ENCODE measurements around the gene TMEM19.

Gene TMEM19

GRCh38 chr12:71752891-71753290 lies 67.0 kb downstream of the TMEM19 start:
- TF ChIP-seq CTCF (IDR thresholded peaks at IDR 0.05) = no peak
- Histone ChIP-seq H3K4me3 (ENCODE audit: low read depth in 1 of 2, low read length in 1 of 2) (no peak overlapping the region), H3K27ac (no peak overlapping the region), H3K36me3 (no peaks in the 10 kb centered on the region), H3K4me1 (ENCODE audit: control insufficient read depth in 1 of 2, insufficient read depth in 1 of 2, low read depth in 1 of 2, low read length in 1 of 2) (peaks cover 26 to 27% of the 10 kb centered on the region in 2 experiments), H3K27me3 (peaks cover 4% of the 10 kb centered on the region), H3K9me3 (no peaks in the 10 kb centered on the region)
